ENCODE results near the gene PTGDS. TPM values are rescaled to one million over a fixed set of nuclear protein-coding genes. Genes with fewer than 3 reads are reported as not detected.

Gene PTGDS
- total and polyA plus RNA-seq, 9 of the 15 experiments (the other 6 are each of a cell fraction or from before 2014, with no cell fraction given): 0.46 to 7.1 (median 2.0) TPM

- FAIRE-seq (no peak), DNase-seq (ENCODE audit: extremely low read depth in 1 of 4, low spot score in 3 of 4) (no peak), ATAC-seq (no peak)
- Histone ChIP-seq H3K9me1 (ENCODE audit: control insufficient read depth, insufficient read depth, low read length) (no peaks in the 10 kb centered on the region), H3K27me3 (ENCODE audit: control insufficient read depth in 2 of 2, insufficient read depth in 2 of 2, low read length in 2 of 2) (no peaks in the 10 kb centered on the region), H3K36me3 (ENCODE audit: control insufficient read depth, insufficient read depth, low read length) (no peaks in the 10 kb centered on the region), H3K9me3 (replicated peaks; ENCODE audit: control insufficient read depth, insufficient read depth, low read depth, low read length) (no peaks in the 10 kb centered on the region), H3K4me3 (no peak overlapping the region), H3K4me2 (ENCODE audit: insufficient read depth, low read length) (no peak overlapping the region), H2AFZ (ENCODE audit: low read depth, low read length) (no peak overlapping the region), H3K9ac (ENCODE audit: insufficient read depth in 1 of 2, low read depth in 2 of 2, low read length in 2 of 2) (peak overlapping the region in 1 of 2 experiments; percentile 35; a peak in 1 of 4 replicates), H3K27ac (ENCODE audit: extremely low read depth, low read depth, low read length) (no peak overlapping the region), H4K20me1 (replicated peaks; ENCODE audit: control insufficient read depth, insufficient read depth, low read length) (no peaks in the 10 kb centered on the region), H3K79me2 (ENCODE audit: control insufficient read depth, insufficient read depth, low read length) (no peaks in the 10 kb centered on the region), H3K4me1 (replicated peaks in 1 of 2; ENCODE audit: control insufficient read depth in 2 of 2, insufficient read depth in 2 of 2, low read length in 2 of 2) (peaks cover 8 to 76% of the 10 kb centered on the region in 2 experiments; a peak in 4 of 5 replicates)
- ChIA-PET CTCF (ENCODE audit: low intra/inter-chr PET ratio) (no interaction called here), POLR2A (interaction anchor here (0.7 to 0.9 kb wide), 2 partner anchors 10 to 646 kb away, joined by 3 to 4 read pairs; no protein-coding TSS in a partner anchor)
- intact Hi-C loops (cut with micrococcal nuclease) (no loop called here), in situ Hi-C loops (cut with MboI) (no loop called here)
- 64% methylated on average over 11 of the region's 11 CpGs for WGBS (ENCODE audit: insufficient coverage, low coverage, missing lambda C conversion rate)
- BruUV-seq (replicated peaks): no TSS peak
- TF ChIP-seq HNRNPH1 (optimal IDR thresholded peaks at IDR 0.05; ENCODE audit: low read depth, low read length): no peak
- no peak for TF ChIP-seq SNRNP70 (optimal IDR thresholded peaks at IDR 0.05; ENCODE audit: low read depth, low read length)
- TF ChIP-seq TAL1 (IDR thresholded peaks at IDR 0.05): no peak
- TF ChIP-seq, protein P1, sequence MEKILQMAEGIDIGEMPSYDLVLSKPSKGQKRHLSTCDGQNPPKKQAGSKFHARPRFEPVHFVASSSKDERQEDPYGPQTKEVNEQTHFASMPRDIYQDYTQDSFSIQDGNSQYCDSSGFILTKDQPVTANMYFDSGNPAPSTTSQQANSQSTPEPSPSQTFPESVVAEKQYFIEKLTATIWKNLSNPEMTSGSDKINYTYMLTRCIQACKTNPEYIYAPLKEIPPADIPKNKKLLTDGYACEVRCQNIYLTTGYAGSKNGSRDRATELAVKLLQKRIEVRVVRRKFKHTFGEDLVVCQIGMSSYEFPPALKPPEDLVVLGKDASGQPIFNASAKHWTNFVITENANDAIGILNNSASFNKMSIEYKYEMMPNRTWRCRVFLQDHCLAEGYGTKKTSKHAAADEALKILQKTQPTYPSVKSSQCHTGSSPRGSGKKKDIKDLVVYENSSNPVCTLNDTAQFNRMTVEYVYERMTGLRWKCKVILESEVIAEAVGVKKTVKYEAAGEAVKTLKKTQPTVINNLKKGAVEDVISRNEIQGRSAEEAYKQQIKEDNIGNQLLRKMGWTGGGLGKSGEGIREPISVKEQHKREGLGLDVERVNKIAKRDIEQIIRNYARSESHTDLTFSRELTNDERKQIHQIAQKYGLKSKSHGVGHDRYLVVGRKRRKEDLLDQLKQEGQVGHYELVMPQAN (IDR thresholded peaks at IDR 0.05; ENCODE audit: borderline replicate concordance): no peak
- TF ChIP-seq POLR2H (tag; IDR thresholded peaks at IDR 0.05; ENCODE audit: low read depth): no peak
- no peak for TF ChIP-seq ZNF780A (CRISPR knock-in tag; IDR thresholded peaks at IDR 0.05)
- TF ChIP-seq ZNF445 (CRISPR knock-in tag; IDR thresholded peaks at IDR 0.05; ENCODE audit: low read depth): no peak
- no peak for TF ChIP-seq STAT5B (CRISPR knock-in tag; IDR thresholded peaks at IDR 0.05)
- TF ChIP-seq YBX1 (IDR thresholded peaks at IDR 0.05): no peak
- no peak for TF ChIP-seq POLR2AphosphoS2 (IDR thresholded peaks at IDR 0.05; ENCODE audit: low read length)
- TF ChIP-seq DNMT1 (IDR thresholded peaks at IDR 0.05): no peak
- TF ChIP-seq RAD21 (CRISPR knock-in tag; conservative IDR thresholded peaks at IDR 0.05 in 1 of 2, IDR thresholded peaks at IDR 0.05 in 1 of 2): no peak
- TF ChIP-seq MAZ (CRISPR knock-in tag; conservative IDR thresholded peaks at IDR 0.05 in 1 of 2, IDR thresholded peaks at IDR 0.05 in 1 of 2): no peak
- TF ChIP-seq, protein P2, sequence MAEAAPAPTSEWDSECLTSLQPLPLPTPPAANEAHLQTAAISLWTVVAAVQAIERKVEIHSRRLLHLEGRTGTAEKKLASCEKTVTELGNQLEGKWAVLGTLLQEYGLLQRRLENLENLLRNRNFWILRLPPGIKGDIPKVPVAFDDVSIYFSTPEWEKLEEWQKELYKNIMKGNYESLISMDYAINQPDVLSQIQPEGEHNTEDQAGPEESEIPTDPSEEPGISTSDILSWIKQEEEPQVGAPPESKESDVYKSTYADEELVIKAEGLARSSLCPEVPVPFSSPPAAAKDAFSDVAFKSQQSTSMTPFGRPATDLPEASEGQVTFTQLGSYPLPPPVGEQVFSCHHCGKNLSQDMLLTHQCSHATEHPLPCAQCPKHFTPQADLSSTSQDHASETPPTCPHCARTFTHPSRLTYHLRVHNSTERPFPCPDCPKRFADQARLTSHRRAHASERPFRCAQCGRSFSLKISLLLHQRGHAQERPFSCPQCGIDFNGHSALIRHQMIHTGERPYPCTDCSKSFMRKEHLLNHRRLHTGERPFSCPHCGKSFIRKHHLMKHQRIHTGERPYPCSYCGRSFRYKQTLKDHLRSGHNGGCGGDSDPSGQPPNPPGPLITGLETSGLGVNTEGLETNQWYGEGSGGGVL (CRISPR knock-in tag; IDR thresholded peaks at IDR 0.05): no peak
- no peak for TF ChIP-seq IFI16 (CRISPR knock-in tag; IDR thresholded peaks at IDR 0.05)
- TF ChIP-seq, protein P3, sequence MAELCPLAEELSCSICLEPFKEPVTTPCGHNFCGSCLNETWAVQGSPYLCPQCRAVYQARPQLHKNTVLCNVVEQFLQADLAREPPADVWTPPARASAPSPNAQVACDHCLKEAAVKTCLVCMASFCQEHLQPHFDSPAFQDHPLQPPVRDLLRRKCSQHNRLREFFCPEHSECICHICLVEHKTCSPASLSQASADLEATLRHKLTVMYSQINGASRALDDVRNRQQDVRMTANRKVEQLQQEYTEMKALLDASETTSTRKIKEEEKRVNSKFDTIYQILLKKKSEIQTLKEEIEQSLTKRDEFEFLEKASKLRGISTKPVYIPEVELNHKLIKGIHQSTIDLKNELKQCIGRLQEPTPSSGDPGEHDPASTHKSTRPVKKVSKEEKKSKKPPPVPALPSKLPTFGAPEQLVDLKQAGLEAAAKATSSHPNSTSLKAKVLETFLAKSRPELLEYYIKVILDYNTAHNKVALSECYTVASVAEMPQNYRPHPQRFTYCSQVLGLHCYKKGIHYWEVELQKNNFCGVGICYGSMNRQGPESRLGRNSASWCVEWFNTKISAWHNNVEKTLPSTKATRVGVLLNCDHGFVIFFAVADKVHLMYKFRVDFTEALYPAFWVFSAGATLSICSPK (IDR thresholded peaks at IDR 0.05; ENCODE audit: borderline replicate concordance): no peak
- TF ChIP-seq, protein P4, sequence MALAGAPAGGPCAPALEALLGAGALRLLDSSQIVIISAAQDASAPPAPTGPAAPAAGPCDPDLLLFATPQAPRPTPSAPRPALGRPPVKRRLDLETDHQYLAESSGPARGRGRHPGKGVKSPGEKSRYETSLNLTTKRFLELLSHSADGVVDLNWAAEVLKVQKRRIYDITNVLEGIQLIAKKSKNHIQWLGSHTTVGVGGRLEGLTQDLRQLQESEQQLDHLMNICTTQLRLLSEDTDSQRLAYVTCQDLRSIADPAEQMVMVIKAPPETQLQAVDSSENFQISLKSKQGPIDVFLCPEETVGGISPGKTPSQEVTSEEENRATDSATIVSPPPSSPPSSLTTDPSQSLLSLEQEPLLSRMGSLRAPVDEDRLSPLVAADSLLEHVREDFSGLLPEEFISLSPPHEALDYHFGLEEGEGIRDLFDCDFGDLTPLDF (CRISPR knock-in tag; IDR thresholded peaks at IDR 0.05): no peak
Measured at GRCh38 chr9:136970361-136970760, 6.9 kb upstream of the PTGDS start.
